GM19099 (cell line): ENCODE data around the gene TTPAL.

Source experiments
- POLR2A ChIP-seq: IDR thresholded peaks from 3 replicates; pipeline ENCODE4 v1.6.1; 2011; ENCODE audit warnings: low read depth; ENCODE audit not compliant: insufficient read length; ENCODE audit errors: extremely low read depth

Gene TTPAL

GRCh38 chr20:44455126-44455525 is 20.5 kb upstream of the TTPAL start:
- no peak for TF ChIP-seq POLR2A

GRCh38 chr20:44456611-44457010 is 19.1 kb upstream of the TTPAL start:
- no peak for TF ChIP-seq POLR2A

- TF ChIP-seq POLR2A, result no peak
These were observed 18.7 kb upstream of the TTPAL start for GRCh38 chr20:44457016-44457415.

- TF ChIP-seq POLR2A, result no peak
These were observed 16.4 kb upstream of the TTPAL start for GRCh38 chr20:44459271-44459670.

- TF ChIP-seq POLR2A, result no peak
These were observed 14.9 kb upstream of the TTPAL start for GRCh38 chr20:44460795-44461141.

GRCh38 chr20:44461142-44461802 is 14.4 kb upstream of the TTPAL start:
- TF ChIP-seq POLR2A, result no peak

GRCh38 chr20:44461803-44462174 is 13.9 kb upstream of the TTPAL start:
- TF ChIP-seq POLR2A, result no peak

GRCh38 chr20:44463466-44463865 is 12.2 kb upstream of the TTPAL start:
- TF ChIP-seq POLR2A, result no peak

- no peak for TF ChIP-seq POLR2A
These were observed 11.2 kb upstream of the TTPAL start for GRCh38 chr20:44464514-44464913.

- no peak for TF ChIP-seq POLR2A
These were observed 10.6 kb upstream of the TTPAL start for GRCh38 chr20:44465001-44465560.

GRCh38 chr20:44467289-44467883 is 8.3 kb upstream of the TTPAL start:
- no peak for TF ChIP-seq POLR2A

GRCh38 chr20:44468044-44468782 is 7.5 kb upstream of the TTPAL start:
- TF ChIP-seq POLR2A, result no peak

- no peak for TF ChIP-seq POLR2A
These were observed 5.3 kb upstream of the TTPAL start for GRCh38 chr20:44470327-44470726.

- no peak for TF ChIP-seq POLR2A
These were observed 4.2 kb upstream of the TTPAL start for GRCh38 chr20:44471481-44471882.

GRCh38 chr20:44475372-44475693 is 341 bp upstream of the TTPAL start:
- no peak for TF ChIP-seq POLR2A

- no peak for TF ChIP-seq POLR2A
These were observed 1.5 kb downstream of the TTPAL start for GRCh38 chr20:44477151-44477550.
